OCI-LY7 (cell line): ENCODE data around the gene CD109. TPM values are rescaled to one million over a fixed set of nuclear protein-coding genes. Genes with fewer than 3 reads are reported as not detected.
"Not testable (repeated sequence)": the region's sequence is repeated elsewhere in the genome, so short reads cannot be mapped to it uniquely, and the experiment has no call there.

ENCODE experiments used
- BruUV-seq: library from RNA; stranded (reverse); fragments of 400-500 nt; replicated peaks from 2 replicates; lab custom pipeline; 2021; lab: Mats Ljungman, UMichigan
- CTCF ChIA-PET: fragments of 300-600 bp; sonication (Branson Sonifier 250); formaldehyde crosslinking; loops from one replicate; lab custom pipeline; 2022; ENCODE audit warnings: antibody characterized with exemption; ENCODE audit not compliant: unreplicated experiment; lab: Charles Lee
- POLR2A ChIA-PET: fragments of 300-600 bp; sonication (Branson Sonifier 250); formaldehyde crosslinking; loops from one replicate; lab custom pipeline; 2022; ENCODE audit warnings: antibody characterized with exemption; lab: Charles Lee
- DNase-seq: peaks from one replicate; pipeline ENCODE4 v3.0.0-alpha.2; 2015; ENCODE audit warnings: low spot score
- H2AFZ ChIP-seq: fragments of 200-600 bp; sonication (generic), shearing (Covaris generic); 2 replicates; pipeline ENCODE4 v1.6.1; 2014; ENCODE audit warnings: mild to moderate bottlenecking, antibody characterized with exemption, low read length, moderate library complexity
- H3K27ac ChIP-seq: fragments of 200-600 bp; sonication (generic); 2 replicates; pipeline ENCODE4 v1.5.1; 2014; ENCODE audit warnings: mixed run types, low read depth, mild to moderate bottlenecking, moderate library complexity, low read length, inconsistent platforms; ENCODE audit not compliant: poor library complexity, severe bottlenecking
- H3K36me3 ChIP-seq: fragments of 200-600 bp; sonication (generic); 2 replicates; pipeline ENCODE4 v1.6.1; 2014; ENCODE audit warnings: mild to moderate bottlenecking, antibody characterized with exemption, low read length, moderate library complexity, mixed read lengths; ENCODE audit not compliant: insufficient read depth
- H3K4me1 ChIP-seq: fragments of 200-600 bp; sonication (generic); 2 replicates; pipeline ENCODE4 v1.5.1; 2014; ENCODE audit warnings: mild to moderate bottlenecking, low read length; ENCODE audit not compliant: insufficient read depth, poor library complexity, severe bottlenecking
- H3K4me2 ChIP-seq: fragments of 200-600 bp; sonication (generic); 2 replicates; pipeline ENCODE4 v1.6.1; 2014; ENCODE audit warnings: mild to moderate bottlenecking, low read length
- H3K4me3 ChIP-seq: fragments of 200-600 bp; sonication (generic); 2 replicates; pipeline ENCODE4 v1.5.1; 2014; ENCODE audit warnings: mild to moderate bottlenecking, low read depth, low read length; ENCODE audit not compliant: poor library complexity, severe bottlenecking
- H3K79me2 ChIP-seq: fragments of 200-600 bp; sonication (generic); 2 replicates; pipeline ENCODE4 v1.6.1; 2016; ENCODE audit warnings: low read depth, mild to moderate bottlenecking, low read length, moderate library complexity, mixed read lengths; ENCODE audit not compliant: insufficient read depth
- H3K9me2 ChIP-seq: fragments of 200-600 bp; sonication (generic); 2 replicates; pipeline ENCODE4 v1.6.1; 2016; ENCODE audit warnings: mild to moderate bottlenecking, low read length, mixed read lengths; ENCODE audit not compliant: insufficient read depth
- H3K9me3 ChIP-seq: fragments of 200-600 bp; sonication (generic); 2 replicates; pipeline ENCODE4 v1.6.1; 2014; ENCODE audit warnings: mild to moderate bottlenecking, mixed run types, low read length, mixed read lengths
- H4K20me1 ChIP-seq: fragments of 200-600 bp; sonication (generic); 2 replicates; pipeline ENCODE4 v1.6.1; 2014; ENCODE audit warnings: mild to moderate bottlenecking, antibody characterized with exemption, low read length, moderate library complexity, mixed read lengths; ENCODE audit not compliant: insufficient read depth
- EZH2phosphoT487 ChIP-seq: fragments of 200-600 bp; sonication (generic); IDR thresholded peaks from 2 replicates; pipeline ENCODE4 v1.6.1; 2018; ENCODE audit warnings: low read depth, borderline replicate concordance, mild to moderate bottlenecking, mixed run types, antibody characterized with exemption, low read length, moderate library complexity, mixed read lengths
- intact Hi-C: fragments of 100-400 bp; cut with micrococcal nuclease; formaldehyde crosslinking; loops from one replicate; pipeline ENCODE4 v1.10.0; 2022; ENCODE audit not compliant: unreplicated experiment
- total RNA-seq, 2 experiments: library from RNA; depleted of rRNA in 1 of 2; stranded (reverse); fragments of >200 nt in 1 of 2; shearing (Covaris generic) in 1 of 2; gene quantifications; 2 replicates each; pipeline ENCODE4 v1.2.3, GENCODE V29; 2014 to 2022
- TF ChIP-seq, protein P1 (sequence below): fragments of 200-600 bp; sonication (generic); conservative IDR thresholded peaks from 2 replicates; pipeline ENCODE4 v1.5.1; 2014; ENCODE audit warnings: mild to moderate bottlenecking, antibody characterized with exemption, low read length, moderate library complexity, mixed read lengths

Gene CD109
- total RNA-seq, 2 experiments from 2014 or later: 0.08 TPM; not detected in 1

DNA sequence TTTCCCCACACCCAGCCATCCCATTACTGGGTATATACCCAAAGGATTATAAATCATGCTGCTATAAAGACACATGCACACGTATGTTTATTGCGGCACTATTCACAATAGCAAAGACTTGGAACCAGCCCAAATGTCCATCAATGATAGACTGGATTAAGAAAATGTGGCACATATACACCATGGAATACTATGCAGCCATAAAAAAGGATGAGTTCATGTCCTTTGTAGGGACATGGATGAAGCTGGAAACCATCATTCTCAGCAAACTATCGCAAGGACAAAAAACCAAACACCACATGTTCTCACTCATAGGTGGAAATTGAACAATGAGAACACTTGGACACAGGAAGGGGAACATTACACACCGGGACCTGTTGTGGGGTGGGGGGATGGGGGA is 110.0 kb downstream of the CD109 start:
- CTCF ChIA-PET, H3K4me3 ChIP-seq, H3K4me1 ChIP-seq, H4K20me1 ChIP-seq, H3K79me2 ChIP-seq, DNase-seq, H3K9me2 ChIP-seq, H3K4me2 ChIP-seq, BruUV-seq, H3K9me3 ChIP-seq, intact Hi-C loops, H2AFZ ChIP-seq, H3K36me3 ChIP-seq, H3K27ac ChIP-seq: not testable (repeated sequence)
- POLR2A ChIA-PET: interaction anchor here (0.6 kb wide), 1 partner anchor 740 kb away, joined by 3 read pairs; no protein-coding TSS in a partner anchor

DNA sequence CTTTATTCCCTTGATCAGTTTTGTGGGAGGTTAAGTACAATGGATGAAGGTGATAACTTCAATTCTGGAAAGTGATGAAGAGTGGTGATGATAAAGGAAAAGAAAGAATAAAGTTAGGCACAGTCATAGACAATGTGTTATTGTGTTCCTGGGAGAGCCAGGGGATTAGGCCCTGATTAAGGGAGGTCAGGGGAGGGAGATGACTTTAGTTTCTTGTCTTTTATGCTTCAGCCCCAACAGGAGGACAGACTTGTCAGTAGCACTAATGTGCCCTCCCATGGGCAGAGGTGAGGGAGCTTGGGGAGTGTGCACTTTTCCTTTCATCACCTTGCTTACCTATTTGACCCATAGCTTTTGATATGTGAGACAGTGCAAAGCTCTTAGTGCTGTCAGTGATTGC is 115.7 kb downstream of the CD109 start:
- Histone ChIP-seq H2AFZ (no peak overlapping the region), H3K4me3 (no peak overlapping the region), H4K20me1 (no peaks in the 10 kb centered on the region), H3K4me1 (no peaks in the 10 kb centered on the region), H3K79me2 (no peaks in the 10 kb centered on the region), H3K36me3 (no peaks in the 10 kb centered on the region), H3K9me3 (no peaks in the 10 kb centered on the region), H3K4me2 (no peak overlapping the region), H3K27ac (no peak overlapping the region), H3K9me2 (no peaks in the 10 kb centered on the region)
- POLR2A ChIA-PET: no interaction called here
- BruUV-seq: no TSS peak
- CTCF ChIA-PET: no interaction called here
- TF ChIP-seq, protein P1, sequence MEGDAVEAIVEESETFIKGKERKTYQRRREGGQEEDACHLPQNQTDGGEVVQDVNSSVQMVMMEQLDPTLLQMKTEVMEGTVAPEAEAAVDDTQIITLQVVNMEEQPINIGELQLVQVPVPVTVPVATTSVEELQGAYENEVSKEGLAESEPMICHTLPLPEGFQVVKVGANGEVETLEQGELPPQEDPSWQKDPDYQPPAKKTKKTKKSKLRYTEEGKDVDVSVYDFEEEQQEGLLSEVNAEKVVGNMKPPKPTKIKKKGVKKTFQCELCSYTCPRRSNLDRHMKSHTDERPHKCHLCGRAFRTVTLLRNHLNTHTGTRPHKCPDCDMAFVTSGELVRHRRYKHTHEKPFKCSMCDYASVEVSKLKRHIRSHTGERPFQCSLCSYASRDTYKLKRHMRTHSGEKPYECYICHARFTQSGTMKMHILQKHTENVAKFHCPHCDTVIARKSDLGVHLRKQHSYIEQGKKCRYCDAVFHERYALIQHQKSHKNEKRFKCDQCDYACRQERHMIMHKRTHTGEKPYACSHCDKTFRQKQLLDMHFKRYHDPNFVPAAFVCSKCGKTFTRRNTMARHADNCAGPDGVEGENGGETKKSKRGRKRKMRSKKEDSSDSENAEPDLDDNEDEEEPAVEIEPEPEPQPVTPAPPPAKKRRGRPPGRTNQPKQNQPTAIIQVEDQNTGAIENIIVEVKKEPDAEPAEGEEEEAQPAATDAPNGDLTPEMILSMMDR: no peak
- TF ChIP-seq EZH2phosphoT487: no peak
- DNase-seq: no peak
- intact Hi-C loops: no loop called here

DNA sequence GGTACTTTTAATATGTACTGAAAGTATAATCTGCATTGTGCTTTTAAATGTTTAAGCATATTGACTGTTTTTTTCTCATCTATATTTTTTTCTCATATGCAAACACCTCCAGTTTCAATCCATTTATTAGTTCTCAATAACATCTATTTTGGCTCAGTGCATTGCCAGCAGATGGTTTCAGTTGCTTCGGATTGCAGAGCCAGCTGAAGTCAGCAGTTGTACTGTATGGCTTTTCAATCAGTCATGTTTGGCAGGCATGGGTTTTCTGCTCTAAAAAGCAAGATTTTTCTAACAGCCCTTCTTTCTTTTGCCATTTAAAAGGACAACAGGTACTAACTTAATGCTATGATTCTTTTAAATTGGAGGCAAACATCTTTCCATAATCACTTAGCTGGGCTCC is 121.2 kb downstream of the CD109 start:
- H3K27ac ChIP-seq: no peak overlapping the region
- POLR2A ChIA-PET: no interaction called here
- no TSS peak for BruUV-seq

More for the DNA sequence above, 121.2 kb downstream of the CD109 start:
- Histone ChIP-seq H2AFZ (no peak overlapping the region), H3K4me3 (no peak overlapping the region), H4K20me1 (no peaks in the 10 kb centered on the region), H3K9me3 (no peaks in the 10 kb centered on the region), H3K4me1 (no peaks in the 10 kb centered on the region), H3K9me2 (no peaks in the 10 kb centered on the region), H3K79me2 (no peaks in the 10 kb centered on the region), H3K4me2 (no peak overlapping the region), H3K36me3 (no peaks in the 10 kb centered on the region)
- CTCF ChIA-PET: no interaction called here
- TF ChIP-seq, protein P1: no peak
- TF ChIP-seq EZH2phosphoT487: no peak
- DNase-seq: no peak
- intact Hi-C loops: no loop called here
